Measurements from ENCODE around the gene ELAVL1. TPM values are rescaled to one million over a fixed set of nuclear protein-coding genes. Genes with fewer than 3 reads are reported as not detected.

The ELAVL1 gene
- total RNA-seq, 1 experiment from 2014 or later = 85.4 TPM

- H3K4me3 ChIP-seq (ENCODE audit: insufficient read depth, low read depth, low read length) = no peak overlapping the region
- no peak for DNase-seq
Observed at GRCh38 chr19:8000298-8001038, 5.0 kb downstream of the ELAVL1 start.

GRCh38 chr19:7999376-7999775, 6.1 kb downstream of the ELAVL1 start:
- Histone ChIP-seq H3K27me3 (ENCODE audit: control insufficient read depth, insufficient read depth, low read length) (no peaks in the 10 kb centered on the region), H3K4me3 (ENCODE audit: insufficient read depth, low read depth, low read length) (no peak overlapping the region), H3K36me3 (replicated peaks; ENCODE audit: control insufficient read depth, insufficient read depth, low read length) (peaks cover 2% of the 10 kb centered on the region)
- no peak for DNase-seq

More at GRCh38 chr19:8000298-8001038, 5.0 kb downstream of the ELAVL1 start:
- peaks cover 2% of the 10 kb centered on the region for H3K36me3 ChIP-seq (replicated peaks; ENCODE audit: control insufficient read depth, insufficient read depth, low read length)
- H3K27me3 ChIP-seq (ENCODE audit: control insufficient read depth, insufficient read depth, low read length) = no peaks in the 10 kb centered on the region

- no peaks in the 10 kb centered on the region for H3K27me3 ChIP-seq (ENCODE audit: control insufficient read depth, insufficient read depth, low read length)
- peak; percentile 12 for DNase-seq
- no peak overlapping the region for H3K4me3 ChIP-seq (ENCODE audit: insufficient read depth, low read depth, low read length)
- H3K36me3 ChIP-seq (replicated peaks; ENCODE audit: control insufficient read depth, insufficient read depth, low read length) = peaks cover 2% of the 10 kb centered on the region
Observed at GRCh38 chr19:7997809-7998480, 7.5 kb downstream of the ELAVL1 start.

GRCh38 chr19:7996883-7997282, 8.6 kb downstream of the ELAVL1 start:
- H3K36me3 ChIP-seq (replicated peaks; ENCODE audit: control insufficient read depth, insufficient read depth, low read length) = peaks cover 4% of the 10 kb centered on the region
- no peak overlapping the region for H3K4me3 ChIP-seq (ENCODE audit: insufficient read depth, low read depth, low read length)
- no peaks in the 10 kb centered on the region for H3K27me3 ChIP-seq (ENCODE audit: control insufficient read depth, insufficient read depth, low read length)
- no peak for DNase-seq

- Histone ChIP-seq H3K4me3 (ENCODE audit: insufficient read depth, low read depth, low read length) (no peak overlapping the region), H3K27me3 (ENCODE audit: control insufficient read depth, insufficient read depth, low read length) (no peaks in the 10 kb centered on the region), H3K36me3 (replicated peaks; ENCODE audit: control insufficient read depth, insufficient read depth, low read length) (peaks cover 13% of the 10 kb centered on the region)
- DNase-seq = no peak
Observed at GRCh38 chr19:7995810-7996158, 9.7 kb downstream of the ELAVL1 start.

- Histone ChIP-seq H3K4me3 (ENCODE audit: insufficient read depth, low read depth, low read length) (no peak overlapping the region), H3K27me3 (ENCODE audit: control insufficient read depth, insufficient read depth, low read length) (no peaks in the 10 kb centered on the region), H3K36me3 (replicated peaks; ENCODE audit: control insufficient read depth, insufficient read depth, low read length) (peaks cover 18% of the 10 kb centered on the region)
- no peak for DNase-seq
Observed at GRCh38 chr19:7994928-7995809, 10.3 kb downstream of the ELAVL1 start.

- peak; percentile 78 for DNase-seq
- Histone ChIP-seq H3K36me3 (replicated peaks; ENCODE audit: control insufficient read depth, insufficient read depth, low read length) (peaks cover 22% of the 10 kb centered on the region), H3K4me3 (ENCODE audit: insufficient read depth, low read depth, low read length) (no peak overlapping the region), H3K27me3 (ENCODE audit: control insufficient read depth, insufficient read depth, low read length) (no peaks in the 10 kb centered on the region)
Observed at GRCh38 chr19:7994114-7994513, 11.3 kb downstream of the ELAVL1 start.

- DNase-seq = no peak
- peaks cover 26% of the 10 kb centered on the region for H3K36me3 ChIP-seq (replicated peaks; ENCODE audit: control insufficient read depth, insufficient read depth, low read length)
Observed at GRCh38 chr19:7993560-7993959, 11.9 kb downstream of the ELAVL1 start.

GRCh38 chr19:7992575-7992974, 12.9 kb downstream of the ELAVL1 start:
- Histone ChIP-seq H3K4me3 (ENCODE audit: insufficient read depth, low read depth, low read length) (no peak overlapping the region), H3K36me3 (replicated peaks; ENCODE audit: control insufficient read depth, insufficient read depth, low read length) (peaks cover 34% of the 10 kb centered on the region), H3K27me3 (ENCODE audit: control insufficient read depth, insufficient read depth, low read length) (no peaks in the 10 kb centered on the region)
- no peak for DNase-seq

More at GRCh38 chr19:7993560-7993959, 11.9 kb downstream of the ELAVL1 start:
- H3K27me3 ChIP-seq (ENCODE audit: control insufficient read depth, insufficient read depth, low read length) = no peaks in the 10 kb centered on the region
- no peak overlapping the region for H3K4me3 ChIP-seq (ENCODE audit: insufficient read depth, low read depth, low read length)

GRCh38 chr19:7989071-7989575, 16.3 kb downstream of the ELAVL1 start:
- peaks cover 55% of the 10 kb centered on the region for H3K36me3 ChIP-seq (replicated peaks; ENCODE audit: control insufficient read depth, insufficient read depth, low read length)
- H3K4me3 ChIP-seq (ENCODE audit: insufficient read depth, low read depth, low read length) = no peak overlapping the region
- DNase-seq = no peak
- H3K27me3 ChIP-seq (ENCODE audit: control insufficient read depth, insufficient read depth, low read length) = no peaks in the 10 kb centered on the region

- Histone ChIP-seq H3K27me3 (ENCODE audit: control insufficient read depth, insufficient read depth, low read length) (no peaks in the 10 kb centered on the region), H3K4me3 (ENCODE audit: insufficient read depth, low read depth, low read length) (no peak overlapping the region), H3K36me3 (replicated peaks; ENCODE audit: control insufficient read depth, insufficient read depth, low read length) (peaks cover 57% of the 10 kb centered on the region)
- no peak for DNase-seq
Observed at GRCh38 chr19:7988307-7988706, 17.1 kb downstream of the ELAVL1 start.

- no peak overlapping the region for H3K4me3 ChIP-seq (ENCODE audit: insufficient read depth, low read depth, low read length)
- H3K36me3 ChIP-seq (replicated peaks; ENCODE audit: control insufficient read depth, insufficient read depth, low read length) = peaks cover 65% of the 10 kb centered on the region
Observed at GRCh38 chr19:7987114-7987768, 18.2 kb downstream of the ELAVL1 start.

GRCh38 chr19:7986321-7987113, 18.9 kb downstream of the ELAVL1 start:
- peaks cover 65% of the 10 kb centered on the region for H3K36me3 ChIP-seq (replicated peaks; ENCODE audit: control insufficient read depth, insufficient read depth, low read length)
- H3K4me3 ChIP-seq (ENCODE audit: insufficient read depth, low read depth, low read length) = no peak overlapping the region
- no peaks in the 10 kb centered on the region for H3K27me3 ChIP-seq (ENCODE audit: control insufficient read depth, insufficient read depth, low read length)
- no peak for DNase-seq

More at GRCh38 chr19:7987114-7987768, 18.2 kb downstream of the ELAVL1 start:
- H3K27me3 ChIP-seq (ENCODE audit: control insufficient read depth, insufficient read depth, low read length) = no peaks in the 10 kb centered on the region
- no peak for DNase-seq

Data from H7 (cell line).